ENCODE data around the gene NPDC1.

DNA sequence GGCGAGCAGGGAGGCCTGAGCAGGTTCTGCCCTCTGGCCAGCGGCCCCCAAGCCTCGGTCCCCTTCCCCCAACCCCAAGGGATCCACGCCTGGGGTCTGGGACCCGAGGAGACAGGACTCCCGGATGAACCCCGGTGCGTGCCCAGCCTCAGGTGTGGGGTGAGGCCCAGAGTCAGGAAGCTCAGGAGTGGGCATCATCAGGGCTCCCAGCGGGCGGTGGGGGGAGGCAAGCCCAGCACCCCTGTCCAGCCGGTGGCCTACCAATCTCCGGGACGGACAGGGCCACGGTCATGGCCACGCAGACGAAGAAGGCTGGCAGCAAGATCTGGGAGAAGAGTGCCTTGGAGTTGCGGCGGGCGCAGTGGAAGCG lies 32.4 kb downstream of the NPDC1 start:
- TF ChIP-seq, protein P1, sequence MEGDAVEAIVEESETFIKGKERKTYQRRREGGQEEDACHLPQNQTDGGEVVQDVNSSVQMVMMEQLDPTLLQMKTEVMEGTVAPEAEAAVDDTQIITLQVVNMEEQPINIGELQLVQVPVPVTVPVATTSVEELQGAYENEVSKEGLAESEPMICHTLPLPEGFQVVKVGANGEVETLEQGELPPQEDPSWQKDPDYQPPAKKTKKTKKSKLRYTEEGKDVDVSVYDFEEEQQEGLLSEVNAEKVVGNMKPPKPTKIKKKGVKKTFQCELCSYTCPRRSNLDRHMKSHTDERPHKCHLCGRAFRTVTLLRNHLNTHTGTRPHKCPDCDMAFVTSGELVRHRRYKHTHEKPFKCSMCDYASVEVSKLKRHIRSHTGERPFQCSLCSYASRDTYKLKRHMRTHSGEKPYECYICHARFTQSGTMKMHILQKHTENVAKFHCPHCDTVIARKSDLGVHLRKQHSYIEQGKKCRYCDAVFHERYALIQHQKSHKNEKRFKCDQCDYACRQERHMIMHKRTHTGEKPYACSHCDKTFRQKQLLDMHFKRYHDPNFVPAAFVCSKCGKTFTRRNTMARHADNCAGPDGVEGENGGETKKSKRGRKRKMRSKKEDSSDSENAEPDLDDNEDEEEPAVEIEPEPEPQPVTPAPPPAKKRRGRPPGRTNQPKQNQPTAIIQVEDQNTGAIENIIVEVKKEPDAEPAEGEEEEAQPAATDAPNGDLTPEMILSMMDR (IDR thresholded peaks at IDR 0.05): no peak
- no peak for TF ChIP-seq EZH2 (IDR thresholded peaks at IDR 0.05)
- TF ChIP-seq EZH2phosphoT487 (IDR thresholded peaks at IDR 0.05): no peak
